HG02938 (cell line): ENCODE measurements around the gene UBE2G2.

Source experiments
- ATAC-seq: cut with Tn5 transposase; IDR thresholded peaks from one replicate; pipeline ENCODE4 v1.9.1; 2021; ENCODE audit warnings: mild to moderate bottlenecking, moderate library complexity; ENCODE audit not compliant: unreplicated experiment

The UBE2G2 gene

GRCh38 chr21:44816761-44817505 lies 15.3 kb upstream of the UBE2G2 start:
- peak; percentile 3 for ATAC-seq

DNA sequence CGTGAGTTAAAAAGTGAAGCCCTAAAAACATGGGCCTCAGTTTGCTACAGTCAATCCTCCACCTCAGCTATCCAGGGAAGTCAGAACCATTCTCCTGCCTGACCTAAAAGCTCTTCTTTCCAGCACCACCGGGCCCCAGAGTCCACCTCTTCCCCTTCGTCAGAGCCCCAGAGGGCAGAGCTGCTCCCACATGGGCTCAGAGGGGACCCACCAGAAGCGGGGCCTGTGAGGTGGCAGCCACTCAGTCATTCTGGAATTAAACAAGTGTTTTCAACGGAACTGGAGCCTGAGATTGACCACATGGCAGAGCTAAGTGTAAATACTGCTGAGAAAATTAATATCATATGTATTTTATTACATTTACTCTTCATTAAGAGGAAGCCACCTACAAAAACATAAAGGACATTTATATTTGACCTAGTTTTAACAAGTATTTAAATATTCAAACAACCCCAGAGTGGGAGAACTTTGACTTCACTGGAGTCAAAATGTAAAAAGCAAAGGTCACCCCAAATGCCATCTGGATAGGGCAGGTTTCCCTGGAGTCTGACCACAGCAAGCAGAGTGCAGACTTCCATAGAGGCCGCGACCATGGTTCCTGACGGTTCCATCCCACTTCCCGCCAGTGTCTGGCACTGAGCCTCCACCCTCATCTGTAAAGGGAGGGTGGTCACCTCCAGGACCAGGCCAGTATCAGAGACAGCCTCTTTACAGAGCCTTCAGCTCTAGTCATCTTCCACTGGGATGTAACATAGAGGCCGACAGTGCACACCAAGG lies 14.4 kb upstream of the UBE2G2 start:
- ATAC-seq = no peak

GRCh38 chr21:44815225-44815624 lies 13.6 kb upstream of the UBE2G2 start:
- no peak for ATAC-seq

DNA sequence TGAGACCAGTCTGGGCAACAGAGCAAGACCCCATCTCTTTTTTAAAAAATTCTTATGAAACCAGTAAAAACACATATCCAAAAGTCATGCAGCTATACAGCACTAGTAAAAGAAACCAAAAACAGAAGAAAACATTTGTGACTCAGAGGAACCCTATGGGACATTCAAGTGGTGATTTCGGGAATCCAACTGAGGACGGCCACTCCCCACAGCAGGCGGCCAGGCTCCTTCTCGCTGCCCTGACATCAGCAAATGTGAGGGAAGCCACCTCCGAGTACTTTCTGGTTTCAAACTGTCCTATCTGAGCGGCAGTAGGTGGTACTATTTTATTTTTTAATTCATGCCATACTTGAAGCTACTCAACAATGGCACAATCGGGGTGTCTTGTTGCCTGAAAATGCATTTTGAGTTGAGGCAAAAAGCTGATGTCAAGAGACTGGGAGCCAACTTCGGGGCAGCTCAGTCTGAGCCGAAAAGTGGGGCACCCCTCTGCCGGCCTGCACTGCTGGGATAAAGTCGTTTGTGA lies 12.9 kb upstream of the UBE2G2 start:
- no peak for ATAC-seq

DNA sequence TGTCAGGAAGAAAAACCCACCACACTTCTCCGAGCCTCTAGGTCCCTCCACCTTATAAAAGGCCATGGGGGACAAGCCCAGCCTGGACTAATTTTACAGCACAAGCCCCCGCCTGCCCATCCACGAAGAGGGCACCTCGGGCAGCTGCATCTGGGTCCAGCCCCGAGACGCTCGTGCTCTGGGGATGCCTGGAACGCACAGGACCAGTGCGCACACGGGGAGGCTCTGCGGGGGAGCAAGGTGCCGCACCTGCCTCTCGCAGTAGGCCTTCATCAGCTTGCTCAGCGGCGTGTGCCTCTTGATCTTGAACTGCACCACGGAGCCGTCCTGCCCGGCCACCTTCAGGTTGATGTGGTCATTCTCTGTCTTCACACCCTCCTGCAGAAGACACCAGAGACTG lies 12.1 kb upstream of the UBE2G2 start:
- ATAC-seq = no peak

GRCh38 chr21:44813149-44813548 lies 11.5 kb upstream of the UBE2G2 start:
- ATAC-seq = no peak

DNA sequence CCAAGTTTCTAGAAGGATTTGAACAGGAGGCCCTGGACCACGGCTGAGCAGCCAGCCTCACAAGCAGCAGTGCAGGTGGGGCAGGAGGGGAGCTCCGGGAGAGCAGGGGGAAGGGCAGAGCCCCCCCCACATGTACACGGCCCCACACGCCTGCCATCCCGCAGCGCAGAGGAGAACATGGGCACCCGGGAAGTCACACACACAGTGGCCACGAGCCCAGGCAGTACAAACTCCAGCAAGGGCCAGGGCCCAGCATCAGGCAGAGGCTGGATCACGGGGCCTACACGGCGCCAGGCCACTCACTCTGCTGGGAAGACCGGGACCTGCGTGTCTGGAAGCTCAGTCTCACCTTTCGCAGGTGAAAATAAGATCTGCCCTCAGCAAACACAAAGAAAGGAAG lies 11.0 kb upstream of the UBE2G2 start:
- ATAC-seq = no peak

DNA sequence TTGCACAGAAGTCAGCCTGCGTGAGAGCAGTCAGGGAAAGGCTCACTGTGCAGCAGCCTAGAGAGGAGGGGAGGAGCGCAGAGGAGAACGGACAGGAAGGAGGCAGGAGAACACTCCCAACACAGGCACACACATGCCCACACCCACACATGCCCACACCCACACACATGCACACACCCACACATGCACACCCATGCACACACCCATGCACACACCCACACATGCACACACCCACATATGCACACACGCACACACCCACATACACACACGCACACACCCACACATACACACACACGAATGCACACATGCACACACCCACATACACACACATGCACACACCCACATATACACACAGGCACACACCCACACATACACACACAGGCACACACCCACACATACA lies 9.2 kb upstream of the UBE2G2 start:
- ATAC-seq = no peak

- ATAC-seq = no peak
These were observed 4.2 kb upstream of the UBE2G2 start for GRCh38 chr21:44805859-44806258.

- ATAC-seq = no peak
These were observed 3.6 kb upstream of the UBE2G2 start for GRCh38 chr21:44805226-44805625.

- no peak for ATAC-seq
These were observed 3.1 kb upstream of the UBE2G2 start for GRCh38 chr21:44804762-44805161.

- no peak for ATAC-seq
These were observed 2.0 kb upstream of the UBE2G2 start for GRCh38 chr21:44803651-44804050.

- no peak for ATAC-seq
These were observed 955 bp upstream of the UBE2G2 start for GRCh38 chr21:44802396-44803153.

DNA sequence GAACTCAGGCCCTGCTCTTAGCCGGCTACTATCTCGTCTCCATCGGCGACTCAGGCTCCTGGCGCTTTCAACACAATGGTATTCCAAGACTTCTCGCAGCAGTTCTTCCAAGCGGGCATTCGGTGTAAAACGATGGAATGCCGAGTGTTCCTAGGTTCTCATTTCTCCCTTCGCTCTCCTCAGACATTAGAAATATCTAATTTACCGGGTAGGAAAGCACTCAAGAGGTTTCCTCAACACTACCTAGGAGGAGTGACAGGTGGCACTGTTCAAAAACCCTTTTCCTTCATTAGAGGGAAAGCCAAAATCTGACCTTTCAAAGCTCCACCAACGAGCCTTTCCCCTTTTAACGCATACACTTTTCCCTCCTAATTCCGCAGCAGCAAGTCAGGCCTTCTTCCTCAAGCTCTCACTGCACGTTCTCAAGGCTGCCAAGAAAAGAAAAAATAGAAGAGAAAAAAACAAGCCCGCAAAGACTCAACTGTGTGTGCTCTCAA lies 601 bp downstream of the UBE2G2 start:
- ATAC-seq = peak; percentile 29

GRCh38 chr21:44800103-44800502 lies 1.5 kb downstream of the UBE2G2 start:
- ATAC-seq = no peak

GRCh38 chr21:44799646-44800045 lies 2.0 kb downstream of the UBE2G2 start:
- no peak for ATAC-seq

DNA sequence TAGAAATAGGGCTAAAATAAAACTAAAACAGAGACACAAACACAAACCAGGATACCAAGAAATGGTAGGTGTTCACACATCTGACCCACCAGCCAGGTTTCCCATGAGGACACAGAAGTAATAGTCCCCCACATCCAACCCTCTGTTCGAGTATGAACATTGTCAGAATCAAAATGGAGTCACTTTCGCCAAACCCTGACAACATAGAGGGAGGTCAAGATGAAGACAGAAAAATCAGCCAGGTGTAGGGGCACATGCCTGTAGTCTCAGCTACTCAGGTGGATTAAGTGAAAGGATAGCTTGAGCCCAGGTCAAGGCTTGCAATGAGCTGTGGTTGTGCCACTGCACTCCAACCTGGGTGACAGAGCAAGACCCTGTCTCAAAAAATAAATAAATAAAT lies 3.8 kb downstream of the UBE2G2 start:
- no peak for ATAC-seq

- ATAC-seq = no peak
These were observed 6.3 kb downstream of the UBE2G2 start for GRCh38 chr21:44795342-44795741.

DNA sequence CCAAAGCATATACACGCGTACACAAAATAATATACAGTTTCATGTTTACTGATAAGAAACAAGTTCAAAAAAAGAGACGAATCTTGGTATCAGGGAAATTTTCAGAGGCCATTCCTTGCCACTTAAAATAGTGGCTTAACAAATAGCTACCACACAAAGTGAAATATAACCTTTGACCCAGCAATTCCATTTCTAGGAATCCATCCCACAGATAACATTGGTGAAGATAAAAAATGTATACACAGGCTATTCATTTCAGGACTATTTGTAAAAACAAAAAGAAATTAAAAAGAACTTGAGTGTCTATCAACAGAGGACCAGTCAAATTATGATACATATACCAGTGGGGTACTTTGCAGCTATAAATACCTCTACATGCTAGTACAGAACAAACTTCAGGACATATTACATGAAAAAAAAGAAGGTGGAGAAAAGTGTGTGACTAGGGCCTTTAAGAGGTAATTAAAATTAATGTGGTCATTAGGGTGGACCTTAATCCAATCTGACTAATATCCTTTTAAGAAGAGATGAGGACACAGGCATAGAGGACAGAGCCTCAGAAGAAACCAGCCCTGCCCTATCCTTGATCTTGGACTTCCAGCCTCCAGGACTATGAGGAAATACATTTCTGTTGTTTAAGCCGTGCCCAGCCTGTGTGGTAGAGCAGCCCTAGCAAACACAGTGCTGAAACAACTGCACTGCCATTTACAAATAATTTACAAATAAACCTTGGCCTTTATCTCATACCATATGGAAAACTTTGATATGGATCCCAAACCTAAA lies 7.8 kb downstream of the UBE2G2 start:
- no peak for ATAC-seq
